CD4-positive, alpha-beta T cell (primary cell): ENCODE data around the gene ENTPD5. TPM values are rescaled to one million over a fixed set of nuclear protein-coding genes. Genes with fewer than 3 reads are reported as not detected.

Source experiments
- ATAC-seq: fragments of 200-7000 bp; cut with Tn5 transposase; one replicate; pipeline ENCODE4 v1.10.0; 2022; ENCODE audit warnings: mild to moderate bottlenecking; ENCODE audit not compliant: poor library complexity
- CTCF ChIA-PET: fragments of 350-600 bp; sonication (Branson Sonifier 250); formaldehyde crosslinking; loops from one replicate; lab custom pipeline; 2021; ENCODE audit warnings: antibody characterized with exemption, inconsistent platforms; lab: Charles Lee
- POLR2A ChIA-PET: fragments of 350-600 bp; sonication (Branson Sonifier 250); formaldehyde crosslinking; loops from one replicate; lab custom pipeline; 2021; ENCODE audit warnings: antibody characterized with exemption, inconsistent platforms; lab: Charles Lee
- DNase-seq, 14 experiments: peaks; one replicate each; pipeline ENCODE4 v3.0.0-alpha.2; 2013 to 2020; ENCODE audit warnings: mixed read lengths in 2 of 14
- H3K27ac ChIP-seq, 2 donors: one replicate each; pipeline versions ENCODE4 v1.5.1 to v1.7.0; 2013; ENCODE audit warnings: low read length in 2 of 2, low read depth in 1 of 2, mild to moderate bottlenecking in 1 of 2
- H3K27me3 ChIP-seq, 2 experiments: 1 replicate in 1 of 2; 2 replicates in 1 of 2; pipeline versions ENCODE4 v1.6.1 to v1.7.0; 2013; ENCODE audit warnings: low read length in 2 of 2, control low read depth in 1 of 2, mild to moderate bottlenecking in 1 of 2, moderate library complexity in 1 of 2; ENCODE audit not compliant: insufficient read depth in 2 of 2, control insufficient read depth in 1 of 2
- H3K36me3 ChIP-seq: one replicate; pipeline ENCODE4 v1.6.1; 2013; ENCODE audit warnings: low read length, control low read depth; ENCODE audit not compliant: insufficient read depth
- H3K4me1 ChIP-seq: one replicate; pipeline ENCODE4 v1.6.1; 2013; ENCODE audit warnings: low read length, control low read depth; ENCODE audit not compliant: insufficient read depth
- H3K4me3 ChIP-seq: one replicate; pipeline ENCODE4 v1.5.1; 2013; ENCODE audit warnings: mild to moderate bottlenecking, low read length, moderate library complexity
- H3K9me3 ChIP-seq, 2 experiments: 1 replicate in 1 of 2; 2 replicates in 1 of 2; pipeline versions ENCODE4 v1.6.1 to v1.7.0; 2013; ENCODE audit warnings: low read length in 2 of 2, mild to moderate bottlenecking in 2 of 2, control low read depth in 1 of 2, moderate library complexity in 1 of 2; ENCODE audit not compliant: control insufficient read depth in 1 of 2, insufficient read depth in 1 of 2
- H3K27ac Mint-ChIP-seq: one replicate; pipeline ENCODE4 v1.8.0; 2020; ENCODE audit warnings: mixed read lengths
- H3K27me3 Mint-ChIP-seq: one replicate; pipeline ENCODE4 v1.8.0; 2021; ENCODE audit warnings: mixed read lengths
- H3K36me3 Mint-ChIP-seq: one replicate; pipeline ENCODE4 v1.8.0; 2021; ENCODE audit warnings: low read depth, mixed read lengths
- H3K4me1 Mint-ChIP-seq: one replicate; pipeline ENCODE4 v1.8.0; 2021; ENCODE audit warnings: low read depth, mixed read lengths
- H3K4me3 Mint-ChIP-seq: one replicate; pipeline ENCODE4 v1.8.0; 2020; ENCODE audit warnings: mild to moderate bottlenecking, mixed read lengths
- H3K9me3 Mint-ChIP-seq: one replicate; pipeline ENCODE4 v1.8.0; 2020; ENCODE audit warnings: mixed read lengths
- CTCF ChIP-seq: fragments of 200-600 bp; IDR thresholded peaks from one replicate; pipeline ENCODE4 v1.8.0; 2022; ENCODE audit warnings: antibody characterized with exemption, mild to moderate bottlenecking
- intact Hi-C, 2 experiments: fragments of 100-400 bp; cut with DNase I in 1 of 2; cut with micrococcal nuclease in 1 of 2; formaldehyde crosslinking; loops; one replicate each; pipeline versions ENCODE4 v1.15.1 to v1.9.0; 2023 to 2025; cut with DNase I, micrococcal nuclease
- total RNA-seq, 174 experiments: library from RNA in 2 of 174; stranded (reverse) in 2 of 174; gene quantifications; one replicate each; pipeline ENCODE4 v1.2.3 and lab custom pipeline; 2021 to 2026

ENTPD5 gene
- total RNA-seq, 2 experiments from 2014 or later = 5.5 to 7.1 TPM

DNA sequence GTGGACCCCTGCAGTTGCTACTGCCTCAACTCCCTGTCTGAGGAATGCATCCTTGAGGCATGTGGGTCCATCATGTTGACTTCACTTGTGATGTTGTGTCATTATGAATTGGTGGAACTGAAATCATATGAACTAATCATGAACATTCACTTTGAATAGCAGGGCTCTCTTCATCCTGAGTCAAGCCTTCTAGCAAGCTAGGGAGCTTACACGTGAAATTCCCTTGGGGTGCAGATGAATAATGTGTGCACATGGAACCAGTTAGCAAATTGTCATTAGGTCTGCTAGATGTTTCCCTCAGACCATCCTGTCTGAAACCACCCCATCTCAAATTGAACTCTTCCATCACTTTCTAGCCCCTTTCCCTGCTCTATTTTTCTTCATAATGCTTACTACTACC, 65.4 kb downstream of the ENTPD5 start:
- H3K4me1 ChIP-seq = peaks cover 18% of the 10 kb centered on the region
- H3K36me3 ChIP-seq = peaks cover 45% of the 10 kb centered on the region
- POLR2A ChIA-PET = no interaction called here
- H3K27ac ChIP-seq = no peak overlapping the region
- CTCF ChIA-PET = no interaction called here
- Mint-ChIP-seq H3K27me3 (no peaks in the 10 kb centered on the region), H3K9me3 (no peaks in the 10 kb centered on the region), H3K4me1 (peaks cover 26% of the 10 kb centered on the region), H3K4me3 (no peak overlapping the region), H3K27ac (no peak overlapping the region), H3K36me3 (peaks cover 66% of the 10 kb centered on the region)
- H3K27me3 ChIP-seq = no peaks in the 10 kb centered on the region
- ATAC-seq (no peak), DNase-seq (no peak)
- intact Hi-C loops = loop anchor here (5.0 kb wide), 4 partner anchors 84 to 461 kb away; partner anchors contain the start of genes ALDH6A1 (in 1 of the 2), LIN52 (in 1 of the 2) and RIOX1 (in 1 of the 2)
- H3K4me3 ChIP-seq = no peak overlapping the region
- no peaks in the 10 kb centered on the region for H3K9me3 ChIP-seq
- no peak for TF ChIP-seq CTCF

GRCh38 chr14:73949752-73950734, 69.0 kb downstream of the ENTPD5 start, which contains the start of the genes COQ6 and FAM161B:
Gene COQ6, plus strand, starts transcription at chr14:73950302. Its CDS starts 31 bp downstream, at chr14:73950333.
Gene FAM161B, minus strand, starts transcription at chr14:73950094. Its CDS starts 68 bp downstream, at chr14:73950026.
- Mint-ChIP-seq H3K4me3 (peak within 1 kb of the TSS; percentile 99), H3K9me3 (no peaks in the 10 kb centered on the region), H3K27me3 (no peaks in the 10 kb centered on the region), H3K4me1 (peaks cover 32% of the 10 kb centered on the region), H3K27ac (peak within 1 kb of the TSS; percentile 91), H3K36me3 (peaks cover 39% of the 10 kb centered on the region)
- Histone ChIP-seq H3K36me3 (peaks cover 17% of the 10 kb centered on the region), H3K27ac (peak within 1 kb of the TSS; percentile 94 to 95), H3K27me3 (no peaks in the 10 kb centered on the region), H3K4me3 (peak within 1 kb of the TSS; percentile 96), H3K9me3 (no peaks in the 10 kb centered on the region), H3K4me1 (peaks cover 18% of the 10 kb centered on the region)
- DNase-seq (peak; percentile 79 to 98 (median 88)), ATAC-seq (peak; percentile 92)
- intact Hi-C loops = loop anchor here (1.0 to 5.0 kb wide), 6 partner anchors 68 to 458 kb away; partner anchors contain the start of genes ALDH6A1 (in 1 of the 2), LIN52 (in 1 of the 2) and RIOX1 (in 1 of the 2)
- TF ChIP-seq CTCF = peak; percentile 27
- ChIA-PET POLR2A (interaction anchor here (0.7 to 2.8 kb wide), 22 partner anchors 8 to 892 kb away, joined by 3 to 14 read pairs (median 4); partner anchors contain the start of genes ACOT2, ACOT4, BBOF1 and DNAL1), CTCF (interaction anchor here (0.7 to 1.0 kb wide), 3 partner anchors 14 to 192 kb away, joined by 3 to 4 read pairs (median 3); partner anchors contain the start of genes BBOF1 and ENTPD5)

DNA sequence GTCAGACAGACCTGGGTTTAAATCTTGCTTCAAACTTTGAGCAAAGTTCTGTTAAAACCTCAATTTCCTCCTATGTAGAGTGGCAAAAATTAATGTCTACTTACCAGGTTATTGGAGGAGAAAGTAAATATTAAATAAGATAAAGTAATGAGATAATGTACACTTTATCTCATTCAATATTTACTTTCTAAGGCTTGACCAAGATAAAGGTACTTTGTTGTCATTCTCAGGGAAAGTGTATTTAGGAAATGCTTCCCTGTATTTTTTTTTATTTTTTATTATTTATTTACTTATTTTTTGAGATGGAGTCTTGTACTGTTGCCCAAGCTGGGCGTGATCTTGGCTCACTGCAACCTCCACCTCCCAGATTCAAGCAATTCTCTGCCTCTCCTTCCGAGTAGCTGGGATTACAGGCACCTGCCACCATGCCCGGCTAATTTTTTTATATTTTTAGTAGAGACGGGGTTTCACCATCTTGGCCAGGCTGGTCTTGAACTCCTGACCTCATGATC, 73.9 kb downstream of the ENTPD5 start:
- H3K4me3 ChIP-seq = no peak overlapping the region
- no peak overlapping the region for H3K27ac ChIP-seq
- H3K36me3 ChIP-seq = peaks cover 24% of the 10 kb centered on the region
- DNase-seq (no peak), ATAC-seq (no peak)
- peaks cover 12% of the 10 kb centered on the region for H3K4me1 Mint-ChIP-seq
- no peak overlapping the region for H3K4me3 Mint-ChIP-seq
- ChIA-PET POLR2A (no interaction called here), CTCF (no interaction called here)
- peaks cover 14% of the 10 kb centered on the region for H3K4me1 ChIP-seq
- H3K27me3 Mint-ChIP-seq = no peaks in the 10 kb centered on the region
- intact Hi-C loops = loop anchor here in 1 of 2 experiments (5.0 kb wide), 1 partner anchor 298 kb away; no protein-coding TSS in a partner anchor
- no peak overlapping the region for H3K27ac Mint-ChIP-seq
- no peaks in the 10 kb centered on the region for H3K27me3 ChIP-seq
- no peaks in the 10 kb centered on the region for H3K9me3 Mint-ChIP-seq
- peaks cover 33% of the 10 kb centered on the region for H3K36me3 Mint-ChIP-seq
- H3K9me3 ChIP-seq = no peaks in the 10 kb centered on the region
- TF ChIP-seq CTCF = no peak
